Tibial artery (tissue), 4 donors: Measurements from ENCODE around the gene APBA2.
"Not testable (repeated sequence)": the region's sequence is repeated elsewhere in the genome, so short reads cannot be mapped to it uniquely, and the experiment has no call there.

Source experiments
- DNase-seq, 2 donors: peaks; one replicate each; pipeline ENCODE4 v3.0.0-alpha.2; 2019
- H3K27ac ChIP-seq, 2 donors: fragments of 200-600 bp; sonication (generic) in 1 of 2; 1 replicate in 1 of 2; 2 replicates in 1 of 2; pipeline ENCODE4 v1.5.1; 2018 to 2019; ENCODE audit warnings: mild to moderate bottlenecking in 1 of 2
- H3K27me3 ChIP-seq, 2 donors: fragments of 200-600 bp; sonication (generic) in 1 of 2; one replicate each; pipeline versions ENCODE4 v1.5.1 to v1.6.0; 2016 to 2019
- H3K36me3 ChIP-seq, 3 donors: fragments of 200-600 bp; sonication (generic) in 2 of 3; one replicate each; pipeline ENCODE4 v1.5.1; 2016 to 2019; ENCODE audit warnings: mild to moderate bottlenecking in 2 of 3
- H3K4me1 ChIP-seq, 4 donors: fragments of 200-600 bp; sonication (generic) in 2 of 4; 1 replicate in 3 of 4; 2 replicates in 1 of 4; pipeline ENCODE4 v1.5.1; 2016 to 2019
- H3K4me3 ChIP-seq, 2 donors: fragments of 200-600 bp; sonication (generic) in 1 of 2; 1 replicate in 1 of 2; 2 replicates in 1 of 2; pipeline ENCODE4 v1.5.1; 2018 to 2019; ENCODE audit warnings: mild to moderate bottlenecking in 2 of 2
- H3K9me3 ChIP-seq, 3 donors: fragments of 200-600 bp; sonication (generic) in 1 of 3; one replicate each; pipeline ENCODE4 v1.5.1; 2016 to 2019
- intact Hi-C: fragments of 100-400 bp; cut with DNase I; formaldehyde crosslinking; loops from one replicate; pipeline ENCODE4 v1.15.0; 2023; ENCODE audit warnings: low total_unique reads
- TF ChIP-seq, protein P1 (sequence below), 2 experiments: fragments of 200-600 bp in 1 of 2; fragments of 450-650 bp in 1 of 2; IDR thresholded peaks; one replicate each; pipeline ENCODE4 v1.5.1; 2017 to 2019; ENCODE audit warnings: antibody characterized with exemption in 2 of 2, mild to moderate bottlenecking in 1 of 2, moderate library complexity in 1 of 2

The APBA2 gene

DNA sequence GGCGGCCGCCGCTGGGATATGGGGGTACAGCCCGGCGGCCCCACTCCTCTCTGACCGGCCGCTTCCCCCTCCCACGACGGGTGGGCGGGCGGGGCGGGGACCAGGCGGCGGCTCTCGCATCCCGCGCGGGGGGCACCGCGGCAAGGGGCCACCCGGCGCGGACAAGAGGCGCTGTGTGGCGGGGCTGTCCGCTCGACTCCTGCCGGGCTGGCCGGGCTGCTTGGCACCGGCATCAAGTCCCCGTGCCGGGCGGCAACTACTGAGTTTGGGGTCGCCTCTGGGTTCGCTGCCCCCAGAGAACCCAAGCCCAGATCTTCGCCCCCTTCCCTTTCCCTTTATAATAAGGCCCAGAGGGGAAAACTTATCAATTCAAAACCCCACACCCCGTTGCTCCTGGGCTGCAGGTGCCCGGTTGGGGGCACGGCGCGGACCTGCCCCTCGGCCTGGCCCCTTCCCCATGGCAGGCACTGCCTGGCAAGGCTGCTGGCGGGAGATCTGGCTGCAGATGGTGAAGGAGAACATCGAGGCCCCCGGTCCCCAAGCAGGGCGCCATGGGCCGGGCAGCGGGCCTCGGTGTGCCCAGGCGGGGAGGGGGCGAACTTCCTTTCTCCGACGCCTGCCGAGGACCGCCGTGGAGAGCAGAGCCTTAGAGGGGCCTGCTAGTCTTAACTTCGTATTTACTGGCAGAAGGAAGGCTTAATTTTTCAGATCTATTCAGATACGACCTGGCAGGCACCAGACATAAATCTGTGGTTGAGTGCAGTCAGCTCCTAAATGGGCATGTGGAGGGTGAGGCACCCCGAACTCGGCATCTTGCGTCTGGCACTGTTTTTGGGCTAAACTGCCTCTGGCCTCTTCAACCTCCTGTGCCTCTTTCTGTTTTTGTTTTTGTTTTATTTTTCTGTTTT lies 911 bp downstream of the APBA2 start:
- TF ChIP-seq, protein P1, sequence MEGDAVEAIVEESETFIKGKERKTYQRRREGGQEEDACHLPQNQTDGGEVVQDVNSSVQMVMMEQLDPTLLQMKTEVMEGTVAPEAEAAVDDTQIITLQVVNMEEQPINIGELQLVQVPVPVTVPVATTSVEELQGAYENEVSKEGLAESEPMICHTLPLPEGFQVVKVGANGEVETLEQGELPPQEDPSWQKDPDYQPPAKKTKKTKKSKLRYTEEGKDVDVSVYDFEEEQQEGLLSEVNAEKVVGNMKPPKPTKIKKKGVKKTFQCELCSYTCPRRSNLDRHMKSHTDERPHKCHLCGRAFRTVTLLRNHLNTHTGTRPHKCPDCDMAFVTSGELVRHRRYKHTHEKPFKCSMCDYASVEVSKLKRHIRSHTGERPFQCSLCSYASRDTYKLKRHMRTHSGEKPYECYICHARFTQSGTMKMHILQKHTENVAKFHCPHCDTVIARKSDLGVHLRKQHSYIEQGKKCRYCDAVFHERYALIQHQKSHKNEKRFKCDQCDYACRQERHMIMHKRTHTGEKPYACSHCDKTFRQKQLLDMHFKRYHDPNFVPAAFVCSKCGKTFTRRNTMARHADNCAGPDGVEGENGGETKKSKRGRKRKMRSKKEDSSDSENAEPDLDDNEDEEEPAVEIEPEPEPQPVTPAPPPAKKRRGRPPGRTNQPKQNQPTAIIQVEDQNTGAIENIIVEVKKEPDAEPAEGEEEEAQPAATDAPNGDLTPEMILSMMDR (IDR thresholded peaks at IDR 0.05) = no peak
- peaks cover 0 to 33% of the 10 kb centered on the region in 2 donors for H3K27me3 ChIP-seq
- H3K9me3 ChIP-seq = no peaks in the 10 kb centered on the region
- H3K4me1 ChIP-seq = peaks cover 0 to 19% (median 14%) of the 10 kb centered on the region in 4 donors
- no peaks in the 10 kb centered on the region for H3K36me3 ChIP-seq
- intact Hi-C loops = no loop called here
- DNase-seq = no peak
- no peak overlapping the region for H3K27ac ChIP-seq
- H3K4me3 ChIP-seq = peak overlapping the region; percentile 40 to 56

DNA sequence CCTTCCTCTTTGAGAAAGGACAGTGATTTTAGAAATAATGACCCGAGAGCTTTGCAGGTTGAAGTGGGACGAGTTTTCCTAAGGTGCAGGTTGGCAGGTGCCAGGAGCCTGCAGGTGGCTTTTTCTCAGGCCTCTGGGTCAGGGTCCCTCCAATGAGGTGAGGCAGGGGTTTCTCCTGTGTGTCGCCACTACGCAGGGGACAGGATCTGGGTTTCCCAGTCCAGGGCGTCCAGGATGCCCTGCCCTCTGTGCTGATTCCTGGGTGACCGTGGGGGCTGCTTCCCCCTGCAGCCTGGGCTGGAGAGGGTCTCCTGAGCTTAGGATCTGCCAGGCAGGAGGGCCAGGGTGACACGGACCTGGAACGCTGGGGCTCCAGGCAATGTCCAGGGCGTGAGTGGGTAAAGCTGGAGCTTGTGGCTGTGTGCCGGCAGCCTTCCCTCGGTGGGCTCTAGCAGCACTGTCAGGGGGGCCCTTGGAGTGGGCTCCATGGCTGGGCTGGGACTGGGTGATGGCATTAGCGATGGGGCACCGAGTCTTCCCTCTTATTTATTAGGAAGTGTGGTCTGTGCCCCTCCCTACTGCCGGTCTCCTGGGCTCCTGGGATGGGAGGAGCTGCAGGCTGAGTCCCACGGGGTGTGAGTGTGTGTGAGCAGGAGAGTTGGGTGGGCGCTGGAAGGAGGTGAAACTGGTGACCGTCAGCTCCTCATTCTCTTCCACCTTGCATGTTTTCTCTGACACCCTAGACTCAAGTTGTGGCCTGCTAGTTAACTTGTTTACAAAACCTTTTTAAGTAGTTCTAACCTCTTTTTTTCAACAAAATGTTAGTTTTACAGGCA lies 1.8 kb downstream of the APBA2 start:
- intact Hi-C loops = no loop called here
- Histone ChIP-seq H3K4me1 (peaks cover 0 to 19% (median 14%) of the 10 kb centered on the region in 4 donors), H3K27me3 (peaks cover 0 to 33% of the 10 kb centered on the region in 2 donors), H3K4me3 (no peak overlapping the region), H3K36me3 (no peaks in the 10 kb centered on the region), H3K9me3 (no peaks in the 10 kb centered on the region), H3K27ac (no peak overlapping the region)
- TF ChIP-seq, protein P1 (IDR thresholded peaks at IDR 0.05) = no peak
- DNase-seq = no peak

DNA sequence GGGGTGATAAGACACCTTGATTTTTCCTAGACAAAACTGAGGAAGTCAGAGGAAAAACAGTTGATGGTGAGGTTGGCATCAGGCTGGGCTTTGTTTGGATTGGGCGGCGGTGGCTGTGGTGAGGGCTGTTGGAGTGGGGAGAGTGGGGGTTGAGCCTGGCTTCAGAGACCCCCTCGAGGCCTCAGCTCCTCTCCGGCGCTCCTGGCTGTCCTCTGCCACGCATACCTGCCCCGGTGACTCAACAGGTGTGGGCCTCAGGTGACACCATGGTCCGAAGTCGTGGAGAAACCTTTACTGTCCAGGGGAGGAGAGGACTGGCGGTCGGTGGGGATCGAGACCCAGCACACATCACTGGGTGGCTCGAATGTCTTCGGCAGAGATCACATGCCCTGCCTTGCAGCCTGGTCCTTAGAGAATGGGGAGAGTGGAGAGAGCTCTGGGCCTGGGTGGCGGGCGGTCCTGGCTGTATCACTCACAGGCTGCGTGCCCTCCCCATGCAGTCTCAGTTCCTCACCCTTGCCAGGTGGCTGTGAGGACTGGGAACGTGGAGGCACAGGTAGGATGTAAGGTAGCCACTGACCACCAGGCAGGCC lies 2.6 kb downstream of the APBA2 start:
- H3K27ac ChIP-seq = no peak overlapping the region
- intact Hi-C loops = no loop called here

DNA sequence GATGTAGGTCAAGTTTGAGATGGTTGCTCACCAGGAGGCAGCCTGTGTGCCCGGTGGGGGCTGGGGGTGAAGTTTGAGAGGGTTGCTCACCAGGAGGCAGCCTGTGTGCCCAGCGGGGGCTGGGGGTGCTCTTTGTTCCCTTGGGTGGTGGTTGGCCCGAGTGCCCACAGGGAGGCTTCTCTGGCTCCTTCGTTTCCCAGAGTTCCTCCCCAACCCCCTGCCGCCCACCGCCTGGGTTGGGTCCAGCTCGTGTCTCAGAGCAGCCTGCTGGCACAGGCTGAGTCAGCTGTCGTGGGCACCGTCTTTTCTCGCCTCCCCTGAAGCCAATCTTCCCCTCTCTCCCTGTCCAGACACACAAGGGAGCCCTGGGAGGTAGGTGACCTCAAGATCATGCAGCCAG lies 3.1 kb downstream of the APBA2 start:
- H3K4me3 ChIP-seq = no peak overlapping the region
- H3K4me1 ChIP-seq = peaks cover 0 to 19% (median 14%) of the 10 kb centered on the region in 4 donors
- no peak for DNase-seq
- no peaks in the 10 kb centered on the region for H3K36me3 ChIP-seq
- H3K27me3 ChIP-seq = peaks cover 0 to 33% of the 10 kb centered on the region in 2 donors
- intact Hi-C loops = no loop called here
- TF ChIP-seq, protein P1 (IDR thresholded peaks at IDR 0.05) = no peak
- H3K9me3 ChIP-seq = no peaks in the 10 kb centered on the region
- no peak overlapping the region for H3K27ac ChIP-seq

More for the DNA sequence above, 2.6 kb downstream of the APBA2 start:
- no peak for DNase-seq
- peaks cover 0 to 33% of the 10 kb centered on the region in 2 donors for H3K27me3 ChIP-seq
- TF ChIP-seq, protein P1 (IDR thresholded peaks at IDR 0.05) = no peak
- H3K9me3 ChIP-seq = no peaks in the 10 kb centered on the region
- no peaks in the 10 kb centered on the region for H3K36me3 ChIP-seq
- H3K4me3 ChIP-seq = no peak overlapping the region
- peaks cover 0 to 19% (median 14%) of the 10 kb centered on the region in 4 donors for H3K4me1 ChIP-seq

DNA sequence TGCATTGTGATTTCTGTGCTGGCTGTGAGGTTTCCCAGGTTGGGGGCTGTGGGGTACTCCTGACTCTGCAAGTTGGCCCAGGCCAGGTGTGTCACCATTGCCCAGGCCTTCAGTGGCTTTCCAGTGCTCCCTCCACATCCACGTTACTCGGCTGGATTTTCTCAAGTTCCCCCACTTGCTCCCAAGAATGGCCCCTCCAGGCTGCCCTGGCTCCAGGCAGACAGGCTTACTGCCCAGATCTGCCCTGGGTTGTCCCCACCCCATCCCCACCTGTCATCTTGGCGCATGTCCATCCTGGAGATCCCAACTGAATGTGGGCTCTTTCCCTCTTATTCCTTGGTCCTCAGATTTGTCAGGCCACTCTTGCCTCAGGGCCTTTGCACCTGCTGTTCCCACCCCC lies 3.6 kb downstream of the APBA2 start:
- TF ChIP-seq, protein P1 (IDR thresholded peaks at IDR 0.05) = no peak
- Histone ChIP-seq H3K27me3 (peaks cover 0 to 33% of the 10 kb centered on the region in 2 donors), H3K4me1 (peaks cover 0 to 19% (median 14%) of the 10 kb centered on the region in 4 donors), H3K4me3 (no peak overlapping the region), H3K36me3 (no peaks in the 10 kb centered on the region), H3K27ac (no peak overlapping the region), H3K9me3 (no peaks in the 10 kb centered on the region)
- DNase-seq = no peak
- intact Hi-C loops = no loop called here

DNA sequence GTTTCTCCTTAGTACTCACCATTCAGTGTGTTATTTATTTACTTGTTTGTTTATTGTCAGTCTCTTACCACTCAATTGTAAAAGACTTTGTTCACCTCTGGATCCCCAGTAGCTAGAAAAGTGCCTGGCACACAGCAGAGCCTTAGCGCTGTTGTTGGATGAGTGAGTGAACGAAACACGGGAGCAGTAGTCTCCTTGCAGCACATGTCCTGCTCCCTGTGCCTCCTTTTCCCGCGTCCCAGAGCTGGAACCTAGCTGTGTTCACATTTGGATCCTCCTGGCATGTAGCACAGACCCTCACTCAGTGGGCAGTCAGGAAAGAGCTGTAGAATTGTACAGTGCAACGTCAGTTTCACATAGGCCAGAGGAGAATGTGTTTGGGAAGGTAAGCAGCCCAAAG lies 4.1 kb downstream of the APBA2 start:
- intact Hi-C loops, H3K4me3 ChIP-seq, H3K27ac ChIP-seq, H3K36me3 ChIP-seq, DNase-seq, H3K9me3 ChIP-seq: not testable (repeated sequence)
- peaks cover 0 to 19% (median 14%) of the 10 kb centered on the region in 4 donors for H3K4me1 ChIP-seq
- peaks cover 0 to 28% of the 10 kb centered on the region in 2 donors for H3K27me3 ChIP-seq

DNA sequence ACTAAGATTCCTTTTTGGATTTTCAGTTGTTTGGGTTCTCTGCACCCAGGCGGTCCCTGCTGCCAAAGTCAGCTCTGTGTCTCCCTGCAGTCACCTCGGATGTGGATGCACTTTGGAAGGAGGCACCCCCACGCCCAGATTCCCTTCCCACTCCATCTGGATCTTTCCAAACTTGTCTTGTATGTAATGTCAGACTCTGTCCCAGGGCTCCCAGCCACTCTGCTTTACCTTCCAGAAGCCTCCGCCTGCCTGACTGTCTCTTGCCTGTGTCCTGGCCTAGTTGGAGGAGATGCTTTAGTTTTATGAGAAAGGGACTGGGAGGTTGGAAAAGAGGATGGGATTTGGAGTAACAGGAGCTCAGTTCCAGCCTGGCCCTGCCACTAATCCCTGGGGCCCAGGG lies 4.5 kb downstream of the APBA2 start:
- DNase-seq, H3K4me3 ChIP-seq, H3K36me3 ChIP-seq, intact Hi-C loops, H3K27ac ChIP-seq, H3K9me3 ChIP-seq: not testable (repeated sequence)
- Histone ChIP-seq H3K27me3 (peaks cover 0 to 24% of the 10 kb centered on the region in 2 donors), H3K4me1 (peaks cover 0 to 18% (median 14%) of the 10 kb centered on the region in 4 donors)
